Mammary epithelial cell (primary cell): ENCODE results near the gene RNPEP.

Experiments used
- CTCF ChIP-seq, 2 donors: IDR thresholded peaks in 1 of 2; conservative IDR thresholded peaks in 1 of 2; 2 replicates each; pipeline ENCODE4 v1.5.1; 2011 to 2012; ENCODE audit warnings: inconsistent platforms in 2 of 2, low read length in 2 of 2, mild to moderate bottlenecking in 2 of 2, control low read depth in 1 of 2, low read depth in 1 of 2; ENCODE audit not compliant: insufficient read depth in 1 of 2; ENCODE audit errors: extremely low read depth in 1 of 2
- EZH2 ChIP-seq: IDR thresholded peaks from 2 replicates; pipeline ENCODE4 v1.6.1; 2012; ENCODE audit warnings: low read length, inconsistent platforms, borderline replicate concordance

- no peak for TF ChIP-seq CTCF (conservative IDR thresholded peaks at IDR 0.05 in 1 of 2, IDR thresholded peaks at IDR 0.05 in 1 of 2; ENCODE audit: extremely low read depth in 1 of 2, insufficient read depth in 1 of 2, low read depth in 1 of 2, low read length in 2 of 2)
- TF ChIP-seq EZH2, result no peak
These were observed 43.9 kb upstream of the RNPEP start for GRCh38 chr1:201938440-201939035.
